Dermis microvascular lymphatic vessel endothelial cell (primary cell): ENCODE measurements around the gene KMT2C. TPM values are rescaled to one million over a fixed set of nuclear protein-coding genes. Genes with fewer than 3 reads are reported as not detected.

ENCODE experiments used
- DNase-seq, 2 donors: peaks; one replicate each; pipeline versions ENCODE4 v3.0.0 to v3.0.0-alpha.2; 2010; ENCODE audit warnings: low read depth in 2 of 2
- total RNA-seq: library from RNA; depleted of rRNA; stranded (reverse); fragments of >200 nt; gene quantifications from 2 replicates; pipeline ENCODE4 v1.2.1, GENCODE V29; 2014

Gene KMT2C
- total RNA-seq, 1 donor from 2014 or later = 20.5 TPM

DNA sequence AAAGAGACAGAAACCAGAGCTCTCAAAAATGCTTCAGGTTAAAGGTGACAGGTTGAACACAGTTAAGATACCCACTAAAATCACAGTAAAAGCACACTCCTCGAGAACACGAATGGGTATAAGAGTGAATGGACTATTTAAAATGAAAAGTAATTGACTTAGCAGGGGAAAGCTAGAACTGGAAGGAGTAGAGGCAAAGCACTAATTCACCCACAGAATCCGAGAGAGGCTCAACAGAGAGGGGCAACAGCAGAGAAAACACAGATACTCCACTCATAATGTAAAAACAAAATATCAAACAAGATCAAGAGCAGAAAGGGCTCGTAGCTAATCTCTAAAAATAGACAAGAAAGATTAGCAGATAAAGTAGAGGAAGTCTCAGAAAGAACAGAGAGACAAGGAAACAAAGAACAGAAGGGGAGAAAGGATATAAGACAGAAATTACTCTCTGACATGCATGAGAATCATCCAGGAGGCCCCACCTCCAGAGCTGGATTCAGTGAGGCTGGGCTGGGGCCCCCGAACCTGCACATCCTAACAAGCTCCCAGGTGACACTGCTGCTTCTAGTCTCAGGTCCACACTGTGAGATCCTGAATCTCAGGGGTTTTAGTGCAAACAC lies 292.7 kb downstream of the KMT2C start:
- no peak for DNase-seq

GRCh38 chr7:152140560-152140959 lies 295.2 kb downstream of the KMT2C start:
- DNase-seq = no peak

GRCh38 chr7:152140067-152140466 lies 295.7 kb downstream of the KMT2C start:
- DNase-seq = peak in 1 of 2 donors; percentile 29

DNA sequence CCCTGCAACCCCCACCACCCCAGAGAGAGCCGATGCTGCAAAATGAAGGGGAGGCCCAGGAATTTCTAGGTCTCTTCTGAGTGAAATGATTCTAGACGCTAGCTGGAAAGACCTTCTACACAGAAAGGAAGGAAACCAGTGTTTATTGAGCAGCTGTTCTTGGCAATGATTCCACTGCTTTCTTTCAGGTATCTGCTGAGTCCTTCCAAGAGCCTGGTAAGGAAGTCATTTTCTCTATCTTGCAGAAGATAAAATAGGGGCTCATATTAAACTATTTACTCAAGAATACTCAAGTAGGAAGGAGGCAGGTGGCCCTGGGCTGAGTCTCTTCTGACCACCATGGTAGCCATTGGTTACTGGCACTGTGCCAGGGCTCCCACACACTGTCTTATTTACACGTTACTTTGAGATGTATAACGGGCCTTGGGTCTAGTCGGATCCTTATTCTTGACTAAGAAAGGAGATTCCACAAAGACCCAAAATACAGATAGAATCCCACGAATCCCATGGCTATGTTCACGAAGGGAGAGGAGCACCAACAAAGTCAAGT lies 298.3 kb downstream of the KMT2C start:
- DNase-seq = peak in 1 of 2 donors; percentile 73

GRCh38 chr7:152136686-152137085 lies 299.1 kb downstream of the KMT2C start:
- peak in 1 of 2 donors; percentile 32 for DNase-seq

GRCh38 chr7:152133804-152134203 lies 302.0 kb downstream of the KMT2C start:
- no peak for DNase-seq

DNA sequence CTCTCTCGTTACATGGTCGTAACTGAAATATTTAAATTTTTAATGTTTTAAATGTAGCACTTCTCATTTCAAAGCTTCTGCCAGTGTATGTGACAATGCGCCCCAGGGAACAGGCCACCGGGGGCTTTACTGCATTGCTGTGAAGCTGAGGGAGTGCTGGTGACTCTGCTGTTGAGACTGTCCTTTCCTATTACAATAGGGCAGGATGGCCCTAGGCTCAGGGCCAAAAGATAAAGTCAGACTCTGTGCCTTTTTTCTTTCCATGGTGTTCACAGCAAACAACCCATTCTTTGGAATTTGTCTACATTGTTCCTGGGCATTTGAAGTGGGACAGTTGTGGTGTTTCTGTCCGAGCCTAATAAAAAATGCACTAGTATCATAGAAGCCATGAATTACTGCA lies 303.0 kb downstream of the KMT2C start:
- peak; percentile 52 to 60 for DNase-seq

DNA sequence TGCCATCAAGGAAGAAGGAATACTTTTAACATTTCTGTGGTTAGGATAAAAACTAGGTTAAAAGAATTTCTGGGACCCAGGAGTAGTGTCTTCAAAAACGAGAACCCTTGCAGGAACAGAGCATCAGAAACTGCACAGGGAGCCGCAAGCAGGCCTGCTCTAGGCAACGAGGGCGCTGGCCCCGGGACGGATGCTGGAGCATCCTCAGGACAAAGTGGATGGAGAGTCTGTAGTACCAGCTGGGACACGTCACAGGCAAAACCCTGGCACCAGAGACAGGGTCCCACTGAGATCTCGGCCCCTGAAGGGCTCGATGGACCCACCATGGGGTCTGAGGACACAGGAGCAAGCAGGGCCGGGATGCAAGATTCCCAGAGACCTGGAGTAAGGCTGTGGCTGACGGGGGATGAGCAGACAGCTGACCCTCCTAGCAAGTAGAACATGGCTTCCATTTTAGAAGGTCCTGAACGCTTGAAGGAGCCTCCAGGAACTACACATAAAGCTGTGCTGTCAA lies 303.8 kb downstream of the KMT2C start:
- DNase-seq = no peak

DNA sequence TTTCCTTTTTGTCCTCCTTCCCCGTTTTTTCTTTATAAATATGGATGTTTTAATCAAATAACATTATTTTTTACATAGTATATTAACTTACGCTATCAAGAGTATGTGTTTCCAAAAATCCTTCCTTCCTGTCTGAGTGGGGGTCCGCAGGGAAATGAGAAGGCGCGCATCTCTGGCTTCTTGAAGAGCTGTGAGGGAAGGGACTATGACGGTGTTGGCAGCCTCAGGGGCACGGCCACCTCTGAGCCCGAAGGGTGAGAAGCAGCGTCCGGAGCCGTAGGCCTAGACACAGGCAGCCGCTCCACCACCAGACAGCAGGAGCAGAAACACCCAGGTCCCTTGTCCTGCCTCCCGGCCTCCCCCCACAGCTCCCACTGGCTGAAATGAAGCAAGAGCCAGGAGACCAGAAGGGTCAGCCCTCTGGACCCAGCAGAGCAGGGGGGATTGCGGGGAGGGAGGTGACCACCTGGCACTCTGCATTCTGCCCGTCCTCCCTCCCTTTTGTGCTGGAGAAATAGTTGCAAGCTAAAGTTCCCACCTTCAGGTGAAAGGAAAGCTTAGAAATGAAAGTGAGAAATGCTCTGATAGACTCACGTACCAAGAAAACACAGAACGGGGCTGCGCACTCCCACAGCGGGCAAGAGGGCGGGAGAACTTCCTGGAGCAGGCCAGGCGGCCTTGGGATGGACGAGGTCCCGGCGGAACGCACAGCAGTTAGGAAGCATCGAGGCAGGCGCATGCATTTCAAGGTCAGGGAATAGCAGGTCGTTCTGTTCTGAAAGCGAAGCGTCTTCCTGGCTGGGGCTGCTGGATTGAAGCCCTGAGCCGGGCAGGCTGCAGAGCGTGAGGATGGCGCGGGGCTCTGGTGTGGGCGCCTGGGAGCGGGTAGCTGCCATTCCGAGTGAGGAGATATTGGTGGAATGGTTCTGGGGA lies 304.9 kb downstream of the KMT2C start:
- no peak for DNase-seq

- no peak for DNase-seq
Observed at GRCh38 chr7:152129682-152130081, 306.1 kb downstream of the KMT2C start.

- DNase-seq = no peak
Observed at GRCh38 chr7:152128741-152129461, 306.9 kb downstream of the KMT2C start.

GRCh38 chr7:152128252-152128651 lies 307.6 kb downstream of the KMT2C start:
- DNase-seq = no peak

- DNase-seq = no peak
Observed at GRCh38 chr7:152127229-152127628, 308.6 kb downstream of the KMT2C start.

- no peak for DNase-seq
Observed at GRCh38 chr7:152126741-152127140, 309.1 kb downstream of the KMT2C start.

GRCh38 chr7:152122540-152122939 lies 313.3 kb downstream of the KMT2C start:
- no peak for DNase-seq

DNA sequence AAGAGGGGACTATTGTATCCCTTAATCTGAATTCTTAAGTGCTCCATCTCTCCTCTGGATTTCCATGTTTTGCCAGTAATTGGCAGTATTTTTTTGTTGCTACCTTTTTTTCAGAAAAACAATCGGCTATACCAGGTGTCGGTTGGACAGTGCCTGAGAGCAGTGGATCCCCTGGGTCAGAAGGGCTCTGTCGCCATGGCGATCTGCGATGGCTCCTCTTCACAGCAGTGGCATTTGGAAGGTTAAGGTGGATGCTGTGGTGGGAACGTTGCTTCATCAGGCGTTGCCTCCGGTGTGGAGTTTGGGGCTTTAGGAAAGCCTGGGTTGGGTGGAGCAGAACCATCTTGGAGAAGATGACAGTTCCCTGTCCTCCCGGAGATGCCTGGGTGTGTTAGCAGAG lies 314.4 kb downstream of the KMT2C start:
- DNase-seq = no peak

- DNase-seq = no peak
Observed at GRCh38 chr7:152120776-152121175, 315.0 kb downstream of the KMT2C start.

- DNase-seq = peak in 1 of 2 donors; percentile 75
Observed at GRCh38 chr7:152120210-152120609, 315.6 kb downstream of the KMT2C start.

DNA sequence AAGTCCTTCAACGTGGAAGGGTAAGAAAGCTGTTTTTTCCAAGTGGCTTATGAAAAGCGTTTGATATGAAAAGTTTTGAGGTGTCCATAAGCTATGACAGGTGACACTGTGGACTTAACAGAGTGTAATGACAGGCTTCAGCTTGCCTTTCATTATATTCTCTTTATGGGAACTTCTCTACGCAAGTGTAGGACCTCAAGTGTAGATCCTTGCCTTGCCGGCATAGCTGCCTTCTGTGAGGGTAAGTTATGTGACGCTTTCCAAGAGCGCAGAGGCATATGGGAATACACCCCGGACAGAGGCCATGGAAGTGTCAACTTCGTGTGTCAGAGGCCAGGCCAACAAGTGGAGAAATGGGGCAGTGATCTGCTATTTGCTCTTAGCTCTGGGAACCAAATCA lies 318.4 kb downstream of the KMT2C start:
- DNase-seq = no peak

DNA sequence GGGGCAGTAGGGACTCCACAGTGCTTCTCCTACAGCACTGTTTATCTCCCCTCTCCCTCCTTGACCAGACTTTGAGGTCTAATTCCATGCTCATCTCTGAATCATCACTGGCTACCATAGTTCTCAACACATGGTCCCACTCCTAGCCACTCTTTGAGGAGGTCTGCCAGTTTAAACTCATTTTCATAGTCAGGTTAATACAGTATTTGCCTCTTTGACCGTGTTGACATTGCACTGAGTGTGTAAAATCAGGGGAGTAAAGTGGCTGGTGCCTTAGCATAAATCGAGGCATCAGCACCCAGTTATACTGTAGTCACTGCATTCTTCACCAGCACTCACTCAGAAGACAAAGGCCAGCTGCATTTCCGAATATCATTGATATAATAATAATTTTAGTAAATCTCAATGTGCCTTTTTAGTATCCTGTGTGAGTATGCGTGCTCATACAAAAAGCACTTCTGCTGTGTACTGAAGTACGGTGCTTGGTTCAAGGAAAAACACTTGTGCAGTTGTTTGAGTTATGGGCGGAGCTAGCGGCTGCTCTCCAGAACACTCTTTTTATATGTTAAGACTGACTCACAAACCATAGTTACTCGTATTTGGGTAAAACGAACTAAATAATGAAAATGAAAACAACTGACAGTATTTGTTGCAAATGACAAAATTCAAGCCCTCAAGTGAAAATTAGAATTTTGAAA lies 320.6 kb downstream of the KMT2C start:
- DNase-seq = no peak

DNA sequence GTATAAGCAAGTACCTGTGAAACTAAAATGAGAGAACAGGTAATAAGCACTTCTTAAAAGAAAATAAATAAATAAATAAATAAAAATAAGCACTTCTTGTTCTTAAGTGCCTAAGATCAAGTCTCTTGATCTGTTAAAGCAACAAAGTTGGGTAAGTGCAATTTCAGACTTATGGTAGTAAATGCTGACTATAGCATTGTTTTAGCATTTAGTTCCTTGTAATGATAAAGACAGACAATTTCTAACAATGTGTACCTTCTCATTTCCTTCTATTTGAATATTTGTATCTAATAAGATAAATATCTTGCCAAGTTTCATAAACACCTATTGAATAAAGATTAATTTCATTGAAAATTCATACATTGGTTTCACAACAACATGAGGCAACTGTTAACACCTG lies 323.0 kb downstream of the KMT2C start:
- DNase-seq = no peak
